CD4-positive, alpha-beta T cell treated with Interleukin-17A for 4 hours (primary cell): ENCODE data around the gene CALR3.
"Not testable (repeated sequence)": the region's sequence is repeated elsewhere in the genome, so short reads cannot be mapped to it uniquely, and the experiment has no call there.

Experiments
- DNase-seq: peaks from one replicate; pipeline ENCODE4 v3.0.0-alpha.2; 2020; ENCODE audit warnings: mixed read lengths

Gene CALR3

DNA sequence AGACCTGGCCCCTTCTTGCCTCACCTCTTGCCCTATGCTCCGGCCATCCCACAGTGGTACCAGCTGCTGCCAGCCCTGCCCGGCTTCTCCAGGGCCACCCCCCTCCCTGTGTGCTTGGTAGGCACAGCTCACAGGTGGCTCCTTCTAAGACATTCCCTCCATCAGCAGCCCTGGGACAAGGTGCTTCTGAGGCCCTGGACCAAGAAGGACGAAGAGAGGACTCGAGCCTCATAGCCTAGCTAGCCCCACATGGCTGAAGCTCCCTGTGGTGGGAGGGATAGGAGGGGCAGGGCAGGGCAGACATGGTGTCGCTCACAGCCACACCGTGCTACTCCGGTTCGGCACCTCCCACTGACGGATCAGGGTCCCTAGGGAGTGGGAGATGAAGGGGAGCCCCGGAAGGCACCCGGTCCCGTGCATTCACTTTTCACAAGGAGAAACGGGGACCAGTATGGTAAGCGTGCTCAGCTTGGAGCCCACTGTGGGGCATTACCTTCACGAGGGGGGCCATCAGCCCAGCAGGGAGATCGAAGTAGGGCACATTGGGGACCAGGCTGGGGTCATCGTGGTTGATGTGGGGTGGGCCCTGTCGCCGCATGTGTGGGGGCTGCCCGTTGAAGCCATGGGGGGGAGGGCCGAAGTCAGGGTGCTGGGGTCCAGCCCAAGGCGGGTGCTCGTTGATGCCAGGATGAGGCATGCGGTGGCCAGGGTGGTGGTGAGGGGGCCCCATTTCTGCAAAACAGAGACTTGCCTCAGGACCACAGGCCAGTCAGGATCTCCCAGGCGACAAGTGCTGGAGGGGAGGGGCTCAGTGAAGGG lies 26.8 kb upstream of the CALR3 start:
- no peak for DNase-seq

DNA sequence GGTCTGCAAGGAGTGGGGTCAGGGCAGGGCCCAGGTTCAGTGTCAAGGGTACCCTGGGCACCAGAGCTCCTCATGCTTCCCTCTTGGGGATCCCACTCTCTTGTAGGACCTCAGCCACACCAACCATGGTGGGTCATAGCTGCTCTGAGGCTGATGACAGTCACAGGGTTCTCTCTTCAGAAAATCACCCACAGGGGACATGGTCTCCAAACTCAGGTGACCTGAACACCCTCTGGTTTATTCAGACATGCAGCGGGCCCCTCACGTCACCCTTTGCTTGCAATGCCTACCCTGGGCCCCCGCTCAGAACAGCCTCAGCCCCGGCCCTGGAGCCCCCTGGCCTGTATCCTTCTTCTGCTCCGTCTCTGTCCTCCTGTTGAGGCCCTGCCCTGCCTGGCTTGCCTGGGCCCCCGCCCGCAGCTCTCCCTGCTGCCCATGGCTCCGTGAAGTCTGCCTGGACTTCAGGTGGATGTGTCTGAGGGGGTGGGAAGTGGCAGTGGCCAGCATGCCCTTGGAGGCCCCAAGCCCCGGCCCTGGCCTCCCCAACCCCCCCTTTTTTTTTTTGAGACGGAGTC lies 25.8 kb upstream of the CALR3 start:
- no peak for DNase-seq

DNA sequence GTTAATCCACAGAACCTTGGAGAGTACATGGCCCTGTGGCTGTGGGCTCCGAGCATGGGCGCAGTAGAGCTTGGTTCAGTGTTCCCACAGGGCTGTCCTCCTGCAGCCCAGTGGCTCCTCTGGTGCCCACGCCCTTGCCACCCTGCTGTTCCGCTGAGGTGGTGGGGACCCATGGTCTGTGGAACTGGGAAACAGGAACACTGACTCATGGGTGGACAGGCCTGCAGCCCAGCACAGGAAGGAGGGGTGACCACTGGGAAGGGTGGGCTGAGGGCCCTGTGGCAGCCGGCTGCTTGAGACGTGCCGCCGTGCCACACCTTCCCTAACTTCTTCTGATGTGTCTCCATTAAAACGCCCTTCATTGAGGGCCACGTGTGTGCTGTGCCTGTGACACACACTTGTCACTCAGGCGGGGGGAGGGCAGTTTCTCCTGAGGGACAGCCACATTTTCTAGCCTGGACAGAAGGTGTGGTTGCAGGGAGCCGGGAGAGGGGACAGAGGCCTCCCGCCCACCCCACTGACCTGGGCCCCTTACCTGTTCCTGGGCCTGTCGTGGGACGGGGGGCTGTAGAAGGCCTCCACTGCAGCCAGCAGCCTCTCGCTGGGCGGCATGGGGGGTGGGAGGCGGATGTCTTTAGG lies 25.1 kb upstream of the CALR3 start:
- DNase-seq, result no peak

DNA sequence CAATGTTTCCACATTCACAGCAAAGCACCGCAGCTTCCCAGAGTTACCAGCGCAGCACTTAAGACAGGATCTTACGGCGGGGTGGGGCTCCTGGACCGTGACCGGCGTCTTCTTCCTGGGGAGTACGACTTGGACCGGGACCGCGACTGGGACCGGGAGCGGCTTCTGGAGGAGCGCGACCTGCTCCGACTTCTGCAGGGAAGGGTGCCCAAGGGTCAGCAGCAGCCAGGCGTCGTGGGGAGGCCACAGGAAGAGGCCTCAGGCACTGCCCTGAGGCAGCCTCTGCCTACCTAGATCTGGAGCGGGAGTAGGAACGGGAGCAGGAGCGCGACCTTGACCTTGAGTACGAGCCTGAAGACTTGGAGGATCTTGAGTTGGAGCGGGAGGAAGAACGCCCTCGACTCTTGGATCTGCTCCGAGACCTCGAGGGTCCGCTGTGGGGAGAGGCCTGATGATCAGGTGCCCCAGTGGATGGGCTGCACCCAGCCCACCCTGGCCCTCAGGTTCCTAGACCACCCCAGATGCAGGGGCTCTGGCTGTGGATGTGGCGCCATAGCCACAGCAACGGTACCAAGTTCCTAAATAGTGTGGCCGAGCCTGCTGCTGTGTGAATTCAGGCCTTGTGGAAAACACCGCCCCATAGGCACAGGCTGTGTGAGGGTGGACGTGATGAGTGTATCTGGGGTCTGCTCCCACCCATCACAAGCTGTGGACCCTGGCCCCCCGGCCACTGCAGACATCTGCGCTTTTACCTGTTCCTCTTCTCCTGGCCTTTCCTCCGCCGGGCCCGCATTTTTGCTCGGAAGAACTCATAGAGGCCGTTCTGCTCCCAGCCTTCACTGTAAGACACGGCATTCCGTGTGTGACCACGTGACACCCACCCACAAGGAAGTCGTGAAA lies 24.4 kb upstream of the CALR3 start:
- no peak for DNase-seq

DNA sequence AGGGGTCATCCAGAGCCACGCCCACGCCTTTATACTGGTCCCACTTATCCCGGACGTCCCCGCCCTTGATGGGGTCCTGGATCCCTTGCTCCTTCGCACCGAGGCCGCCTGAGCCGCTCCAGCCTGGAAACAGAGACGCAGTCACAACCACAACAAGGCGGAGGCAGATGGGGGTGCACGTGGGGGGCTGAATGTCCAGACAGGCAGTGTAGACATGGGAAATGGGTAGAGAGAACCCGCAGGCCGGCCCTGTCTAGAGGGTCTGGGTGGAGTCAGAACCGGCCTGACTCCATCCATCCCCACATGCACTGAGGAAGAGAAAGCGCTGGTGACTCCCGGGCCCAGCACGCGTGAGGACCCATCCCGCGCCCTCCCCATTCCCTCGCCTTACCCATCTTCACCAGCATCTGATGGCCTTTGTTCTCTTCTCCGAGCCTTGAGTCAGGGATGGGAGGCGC lies 23.3 kb upstream of the CALR3 start:
- DNase-seq, result no peak

DNA sequence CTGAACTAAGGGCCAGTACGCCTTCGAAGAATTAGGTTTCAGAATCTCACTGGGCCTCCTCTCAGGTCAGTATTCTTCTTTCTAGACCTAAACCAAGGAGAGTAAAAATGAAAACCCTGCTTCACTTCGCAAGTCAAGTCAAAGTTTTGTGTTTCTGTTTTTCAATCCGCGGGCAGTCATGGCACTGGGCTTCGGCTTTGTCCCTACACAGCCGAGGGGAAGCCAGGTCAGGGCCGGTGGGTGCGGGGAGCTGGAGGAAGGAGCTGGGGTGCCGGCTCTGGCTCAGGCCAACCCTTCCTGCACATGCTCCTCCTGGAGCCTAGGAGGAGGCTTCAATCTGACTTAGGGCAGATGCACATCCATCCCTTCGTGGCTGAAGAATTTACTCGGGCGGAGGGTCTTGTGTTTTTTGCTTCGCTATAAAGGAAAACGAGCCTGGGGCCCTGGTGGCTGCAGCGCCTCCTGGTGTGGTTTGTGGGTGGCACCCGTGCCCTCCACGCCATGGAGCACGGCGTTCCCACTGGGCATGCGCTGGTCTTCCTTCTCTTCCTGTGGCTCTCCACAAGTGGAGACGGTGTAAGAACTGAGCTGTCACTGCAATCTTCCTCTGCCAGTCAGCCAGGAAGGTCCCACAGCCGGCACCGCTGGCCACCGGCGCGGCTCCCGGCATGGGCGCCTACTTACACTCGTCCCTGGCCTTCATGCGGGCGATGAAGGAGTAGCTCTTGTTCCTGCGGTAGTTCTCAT lies 22.7 kb upstream of the CALR3 start:
- DNase-seq, result no peak

DNA sequence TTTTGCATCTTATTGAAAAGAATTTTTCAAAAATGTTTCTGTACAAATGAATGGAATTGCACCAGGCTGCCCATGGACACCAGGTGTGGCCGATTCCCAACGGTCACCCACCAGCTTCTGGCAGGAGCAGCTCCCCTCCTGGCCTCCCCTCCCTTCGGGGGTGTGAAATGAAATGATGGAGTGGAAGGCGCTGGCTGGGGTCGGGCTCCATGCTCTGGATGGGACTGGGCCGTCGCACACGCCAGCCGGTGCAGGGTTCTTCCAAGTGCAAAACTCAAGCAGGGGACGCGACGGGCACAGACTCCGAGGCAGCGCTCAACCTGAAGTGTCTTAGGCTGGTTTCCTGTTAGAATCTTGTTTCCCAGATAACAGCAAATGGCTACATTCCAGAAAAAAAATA lies 22.1 kb upstream of the CALR3 start:
- DNase-seq, result no peak

DNA sequence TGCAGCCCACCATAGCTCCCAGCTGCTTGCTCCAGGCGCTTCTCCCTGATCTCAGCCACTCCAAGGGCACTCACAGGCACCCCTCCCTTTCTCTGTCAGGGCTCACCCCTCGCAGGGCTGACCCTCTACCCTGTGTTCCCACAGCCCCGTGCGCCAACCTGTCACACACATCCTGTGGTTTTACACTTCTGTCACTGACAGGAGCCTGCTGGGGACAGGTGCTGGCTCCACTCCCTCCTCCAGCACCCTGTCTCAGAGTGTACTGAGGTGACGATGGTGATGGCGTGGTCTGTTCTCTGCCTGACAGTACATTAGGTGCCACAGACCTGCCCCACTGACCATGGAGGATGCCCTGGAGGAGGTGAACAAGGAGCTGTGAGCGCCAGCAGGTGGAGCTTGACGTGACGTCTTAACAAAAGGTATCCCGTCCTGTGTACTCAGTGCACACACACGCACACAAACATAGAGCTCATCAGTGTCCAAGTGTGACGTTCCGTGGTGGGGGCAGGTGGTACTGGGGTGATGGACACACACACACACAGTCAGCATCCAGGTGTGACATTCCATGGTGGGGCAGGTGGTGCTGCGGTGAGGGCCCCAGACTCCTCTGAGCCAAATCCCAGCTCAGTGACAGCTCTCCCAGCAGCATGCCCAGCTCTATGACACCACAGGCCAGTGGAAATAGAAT lies 21.1 kb upstream of the CALR3 start:
- DNase-seq, result no peak

DNA sequence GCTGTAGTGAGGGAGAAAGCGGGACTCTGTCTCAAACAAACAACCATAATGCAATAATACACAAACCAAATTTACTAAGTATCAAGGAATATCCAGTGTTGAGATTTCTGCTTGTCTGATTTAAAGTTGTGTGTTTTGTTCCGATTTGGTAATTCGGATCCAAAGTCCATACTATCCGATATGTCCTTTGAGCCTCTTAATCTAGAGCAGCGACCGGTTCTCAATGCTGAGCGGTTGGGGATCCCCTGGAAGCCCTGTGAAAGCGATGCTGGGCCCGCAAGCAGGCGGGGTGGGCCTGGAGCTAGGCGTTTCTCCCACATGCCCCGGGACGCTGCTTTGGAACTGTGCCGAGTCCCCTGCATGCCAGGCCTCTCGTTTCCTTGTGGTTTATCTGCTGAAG lies 20.4 kb upstream of the CALR3 start:
- DNase-seq, result no peak

DNA sequence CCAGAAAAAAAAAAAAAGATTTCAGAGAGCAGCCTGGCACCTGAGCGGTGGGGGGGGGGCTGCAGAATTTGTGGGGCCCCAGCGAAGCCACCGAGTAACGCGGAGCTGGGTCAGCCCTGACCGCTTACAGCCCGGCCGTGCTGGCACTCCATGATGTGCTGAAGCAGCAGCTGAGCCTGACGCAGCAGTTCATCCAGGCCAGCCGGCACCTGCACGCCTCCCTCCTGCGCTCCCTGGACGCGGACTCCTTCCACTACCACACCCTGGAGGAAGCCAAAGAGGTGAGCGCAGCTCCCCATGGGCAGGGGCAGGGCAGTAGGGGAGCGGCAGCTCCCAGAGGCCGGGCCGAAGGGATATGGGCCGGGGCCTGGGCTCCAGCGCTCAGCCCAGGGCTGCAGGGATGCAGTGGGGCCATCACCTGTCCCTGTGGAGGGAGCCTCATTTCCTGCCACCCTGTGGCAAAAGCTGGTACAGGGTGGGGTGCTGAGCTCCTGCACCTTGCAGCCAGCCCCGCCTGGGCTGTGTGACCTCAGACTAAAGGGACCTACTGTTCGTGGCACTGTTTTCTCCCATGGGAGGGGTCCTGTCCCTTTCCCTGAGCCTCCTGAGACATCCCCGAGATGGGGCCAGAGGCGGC lies 18.5 kb upstream of the CALR3 start:
- DNase-seq, result no peak

DNA sequence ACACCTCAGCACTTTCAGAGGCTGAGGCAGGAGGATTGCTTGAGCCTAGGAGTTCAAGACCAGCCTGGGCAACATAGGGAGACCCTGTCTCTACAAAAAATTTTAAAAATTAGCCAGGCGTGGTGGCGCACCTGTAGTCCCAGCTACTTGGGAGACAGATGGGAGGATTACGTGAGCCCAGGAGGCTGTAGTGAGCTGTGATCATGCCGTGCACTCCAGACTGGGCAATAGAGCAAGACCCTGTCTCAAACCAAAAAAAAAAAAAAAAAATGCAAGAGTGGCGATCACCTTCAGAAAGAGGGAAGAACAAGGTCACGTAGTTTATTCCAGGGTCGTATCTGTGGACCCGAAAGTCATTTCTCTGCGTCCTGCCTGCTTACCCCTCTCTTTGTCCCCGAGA lies 16.6 kb upstream of the CALR3 start:
- not testable (repeated sequence) for DNase-seq

DNA sequence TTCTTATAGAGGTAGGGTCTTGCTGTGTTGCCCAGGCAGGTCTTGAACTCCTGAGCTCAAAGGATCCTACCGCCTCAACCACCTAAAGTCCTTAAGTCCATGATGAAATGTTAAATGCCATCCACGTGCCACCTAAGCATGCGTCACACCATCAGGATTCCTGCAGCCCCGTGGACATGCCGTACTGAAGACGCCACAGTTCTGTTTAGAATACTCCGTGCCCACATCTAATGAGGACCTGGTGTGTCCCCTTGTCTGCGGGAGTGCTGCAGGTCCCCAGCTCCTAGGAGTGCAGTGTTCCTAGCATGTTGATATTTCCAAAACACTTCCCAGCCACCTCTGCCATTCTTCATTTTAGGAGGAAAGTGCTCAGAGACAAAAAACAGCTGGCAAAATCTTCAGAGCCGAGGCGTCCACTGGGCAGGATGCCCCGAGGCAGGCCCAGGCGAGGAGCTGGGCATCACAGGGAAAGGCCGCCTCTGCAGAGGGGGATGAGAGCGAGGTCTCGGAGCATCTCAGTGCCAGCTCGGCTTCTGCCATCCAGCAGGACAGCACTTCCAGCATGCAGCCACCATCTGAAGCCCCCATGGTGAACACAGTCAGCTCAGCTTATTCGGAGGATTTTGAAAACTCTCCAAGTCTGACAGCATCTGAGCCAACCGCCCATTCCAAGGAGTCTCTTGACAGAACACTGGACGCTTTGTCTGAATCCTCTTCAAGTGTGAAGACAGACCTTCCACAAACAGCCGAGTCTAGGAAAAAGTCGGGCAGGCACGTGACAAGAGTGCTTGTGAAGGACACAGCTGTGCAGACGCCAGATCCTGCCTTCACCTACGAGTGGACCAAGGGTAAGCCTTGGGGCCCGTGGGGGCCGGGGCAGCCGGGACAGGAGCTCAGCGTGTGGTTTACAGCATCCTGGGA lies 13.4 kb upstream of the CALR3 start:
- DNase-seq, result no peak

DNA sequence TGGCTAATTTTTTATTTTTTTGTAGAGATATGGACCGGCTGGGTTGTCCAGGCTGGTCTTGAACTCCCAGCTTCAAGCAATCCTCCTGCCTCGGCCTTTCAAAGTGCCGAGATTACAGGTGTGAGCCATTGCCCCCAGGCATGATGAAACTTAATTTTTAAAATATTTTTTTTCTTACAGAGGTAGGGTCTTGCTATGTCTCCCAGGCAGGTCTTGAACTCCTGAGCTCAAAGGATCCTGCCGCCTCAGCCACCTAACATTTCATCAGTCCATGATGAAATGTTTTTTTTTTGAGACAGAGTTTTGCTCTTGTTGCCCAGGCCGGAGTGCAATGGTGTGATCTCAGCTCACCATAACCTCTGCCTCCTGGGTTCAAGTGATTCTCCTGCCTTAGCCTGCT lies 12.6 kb upstream of the CALR3 start:
- DNase-seq, result no peak

DNA sequence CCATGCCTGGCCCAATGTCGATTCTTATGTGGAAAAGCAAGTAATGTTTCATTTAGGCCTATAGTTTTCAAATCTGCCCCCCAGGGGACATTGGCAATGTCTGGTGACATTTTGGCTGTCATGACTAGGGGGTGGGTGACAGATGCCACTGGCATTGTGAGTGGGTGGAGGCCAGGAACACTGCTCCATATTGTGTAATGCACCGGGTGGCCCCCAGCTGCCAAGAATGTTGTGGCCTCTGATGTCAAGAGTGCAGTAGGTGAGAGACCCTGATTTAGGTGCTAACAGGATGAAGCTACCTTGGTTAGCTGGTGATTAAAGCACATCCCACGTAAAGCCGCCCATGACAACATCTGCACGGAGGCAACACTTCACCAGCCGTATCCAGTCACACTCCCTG lies 11.0 kb upstream of the CALR3 start:
- DNase-seq, result no peak

DNA sequence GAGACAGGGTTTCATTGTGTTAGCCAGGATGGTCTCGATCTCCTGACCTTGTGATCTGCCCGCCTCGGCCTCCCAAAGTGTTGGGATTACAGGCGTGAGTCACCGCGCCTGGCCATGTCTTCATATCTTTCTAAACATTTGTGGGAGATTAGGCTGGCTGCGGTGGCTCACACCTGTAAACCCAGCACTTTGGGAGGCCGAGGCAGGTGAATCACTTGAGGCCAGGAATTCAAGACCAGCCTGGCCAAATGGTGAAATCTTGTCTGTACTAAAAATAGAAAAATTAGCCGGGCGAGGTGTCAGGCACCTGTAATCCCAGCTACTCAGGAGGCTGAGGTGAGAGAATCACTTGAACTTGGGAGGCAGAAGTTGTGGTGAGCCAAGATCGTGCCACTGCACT lies 10.2 kb upstream of the CALR3 start:
- not testable (repeated sequence) for DNase-seq

DNA sequence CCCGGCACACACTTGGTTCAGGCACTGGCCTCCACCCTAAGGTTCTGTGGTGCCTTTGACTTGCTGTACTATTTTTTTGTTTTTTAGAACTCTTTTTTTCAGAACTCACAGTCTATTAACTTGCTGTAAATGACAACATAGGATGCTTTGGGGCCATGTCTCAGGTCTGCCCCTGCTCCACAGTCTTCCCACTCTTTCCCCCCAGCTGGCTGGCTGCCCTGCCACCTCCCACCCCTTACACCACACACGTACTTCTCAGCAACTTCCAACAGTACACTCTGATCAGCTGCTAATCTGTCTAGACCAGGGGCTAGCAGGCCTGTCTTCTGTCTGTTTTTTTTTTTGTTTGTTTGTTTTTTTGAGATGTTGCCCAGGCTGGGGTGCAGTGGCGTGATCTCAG lies 8.3 kb upstream of the CALR3 start:
- no peak for DNase-seq

DNA sequence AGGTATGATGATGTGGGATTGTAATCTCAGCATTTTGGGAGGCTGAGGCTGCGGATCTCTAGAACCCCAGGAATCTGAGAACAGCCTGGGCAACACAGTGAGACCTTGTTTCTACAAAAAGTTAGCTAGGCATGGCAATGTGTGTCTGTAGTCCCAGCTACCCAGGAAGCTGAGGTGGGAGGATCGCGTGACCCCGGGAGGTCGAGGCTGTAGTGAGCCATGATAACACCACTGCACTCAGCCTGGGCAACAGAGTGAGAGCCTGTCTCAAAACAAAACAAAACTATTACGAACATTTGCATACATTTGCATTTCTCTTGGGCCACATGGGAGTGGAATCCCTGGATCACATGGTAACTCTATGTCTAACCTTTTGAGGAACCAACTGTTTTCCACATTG lies 1.9 kb upstream of the CALR3 start:
- DNase-seq, result no peak

DNA sequence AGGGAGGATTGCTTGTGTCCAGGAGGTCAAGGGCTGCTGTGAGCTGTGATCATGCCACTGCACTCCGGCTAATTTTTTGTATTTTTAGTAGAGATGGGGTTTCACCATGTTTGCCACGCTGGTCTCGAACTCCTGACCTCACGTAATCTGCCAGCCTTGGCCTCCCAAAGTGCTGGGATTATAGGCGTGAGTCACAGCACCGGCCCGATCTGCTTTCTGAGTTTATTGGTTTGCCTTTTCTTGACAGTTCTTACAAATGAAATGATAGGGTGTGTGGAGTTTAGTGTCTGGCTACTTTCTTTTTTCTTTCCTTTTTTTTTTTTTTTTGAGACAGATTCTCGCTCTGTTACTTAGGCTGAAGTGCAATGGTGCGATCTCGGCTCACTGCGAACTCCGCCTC lies 1.1 kb upstream of the CALR3 start:
- DNase-seq, result no peak

DNA sequence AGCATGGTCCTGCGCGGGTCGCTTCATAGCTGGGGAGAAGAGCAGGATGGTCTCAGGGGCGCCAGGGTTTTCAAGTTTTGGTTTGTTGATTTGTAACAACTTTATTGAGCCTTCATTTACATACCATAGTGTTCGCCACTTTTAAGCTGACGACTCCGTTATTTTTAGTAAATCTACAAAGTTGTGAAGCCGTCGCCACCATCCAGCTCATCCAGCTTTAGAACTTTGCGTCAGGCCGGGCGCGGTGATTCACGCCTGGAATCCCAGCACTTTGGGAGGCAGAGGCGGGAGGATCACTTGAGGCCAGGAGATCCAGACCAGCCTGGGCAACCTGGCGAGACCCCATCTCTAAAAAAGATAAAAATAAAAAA lies 631 bp upstream of the CALR3 start:
- DNase-seq, result no peak

DNA sequence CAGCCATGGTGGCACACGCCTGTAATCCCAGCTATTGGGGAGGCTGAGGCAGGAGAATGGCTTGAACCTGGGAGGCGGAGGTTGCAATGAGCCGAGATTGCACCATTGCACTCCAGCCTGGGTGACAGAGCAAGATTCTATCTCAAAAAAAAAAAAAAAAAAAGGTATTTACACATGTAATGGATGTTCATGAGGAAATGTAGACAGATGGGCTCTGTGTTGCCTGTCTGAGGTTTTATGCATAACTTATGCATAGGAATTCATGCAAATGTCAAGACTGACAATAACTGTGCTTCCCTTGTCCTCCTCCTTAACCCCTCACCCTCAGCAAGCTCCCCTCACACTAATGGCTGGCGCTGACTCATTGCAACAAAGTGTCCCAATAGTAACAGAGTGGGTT lies 9.5 kb downstream of the CALR3 start:
- not testable (repeated sequence) for DNase-seq
